Adipocyte (in vitro differentiated cells): ENCODE results near the gene PTDSS2.

Experiments used
- DNase-seq: peaks from one replicate; pipeline ENCODE4 v3.0.0-alpha.2; 2015; ENCODE audit warnings: low read depth
- H3K27me3 ChIP-seq: replicated peaks from 2 replicates; pipeline ENCODE4 v1.7.0; 2013; ENCODE audit warnings: mild to moderate bottlenecking, low read length, moderate library complexity; ENCODE audit not compliant: control insufficient read depth, insufficient read depth
- H3K36me3 ChIP-seq: 2 replicates; pipeline ENCODE4 v1.7.0; 2013; ENCODE audit warnings: low read length, mild to moderate bottlenecking, moderate library complexity; ENCODE audit not compliant: control insufficient read depth, insufficient read depth, severe bottlenecking
- H3K4me1 ChIP-seq: 2 replicates; pipeline ENCODE4 v1.7.0; 2013; ENCODE audit warnings: mild to moderate bottlenecking, low read length, moderate library complexity; ENCODE audit not compliant: control insufficient read depth, insufficient read depth
- H3K4me3 ChIP-seq: 2 replicates; pipeline ENCODE4 v1.7.0; 2013; ENCODE audit warnings: mild to moderate bottlenecking, low read length, moderate library complexity
- H3K9ac ChIP-seq: 2 replicates; pipeline ENCODE4 v1.7.0; 2013; ENCODE audit warnings: mild to moderate bottlenecking, low read length, moderate library complexity
- H3K9me3 ChIP-seq: 2 replicates; pipeline ENCODE4 v1.7.0; 2013; ENCODE audit warnings: mild to moderate bottlenecking, low read length, moderate library complexity; ENCODE audit not compliant: control insufficient read depth

The PTDSS2 gene

GRCh38 chr11:491358-491757, 41.3 kb downstream of the PTDSS2 start:
- DNase-seq: no peak
- Histone ChIP-seq H3K36me3 (peaks cover 28% of the 10 kb centered on the region), H3K4me3 (no peak overlapping the region), H3K27me3 (no peaks in the 10 kb centered on the region), H3K4me1 (no peaks in the 10 kb centered on the region), H3K9me3 (no peaks in the 10 kb centered on the region), H3K9ac (no peak overlapping the region)

DNA sequence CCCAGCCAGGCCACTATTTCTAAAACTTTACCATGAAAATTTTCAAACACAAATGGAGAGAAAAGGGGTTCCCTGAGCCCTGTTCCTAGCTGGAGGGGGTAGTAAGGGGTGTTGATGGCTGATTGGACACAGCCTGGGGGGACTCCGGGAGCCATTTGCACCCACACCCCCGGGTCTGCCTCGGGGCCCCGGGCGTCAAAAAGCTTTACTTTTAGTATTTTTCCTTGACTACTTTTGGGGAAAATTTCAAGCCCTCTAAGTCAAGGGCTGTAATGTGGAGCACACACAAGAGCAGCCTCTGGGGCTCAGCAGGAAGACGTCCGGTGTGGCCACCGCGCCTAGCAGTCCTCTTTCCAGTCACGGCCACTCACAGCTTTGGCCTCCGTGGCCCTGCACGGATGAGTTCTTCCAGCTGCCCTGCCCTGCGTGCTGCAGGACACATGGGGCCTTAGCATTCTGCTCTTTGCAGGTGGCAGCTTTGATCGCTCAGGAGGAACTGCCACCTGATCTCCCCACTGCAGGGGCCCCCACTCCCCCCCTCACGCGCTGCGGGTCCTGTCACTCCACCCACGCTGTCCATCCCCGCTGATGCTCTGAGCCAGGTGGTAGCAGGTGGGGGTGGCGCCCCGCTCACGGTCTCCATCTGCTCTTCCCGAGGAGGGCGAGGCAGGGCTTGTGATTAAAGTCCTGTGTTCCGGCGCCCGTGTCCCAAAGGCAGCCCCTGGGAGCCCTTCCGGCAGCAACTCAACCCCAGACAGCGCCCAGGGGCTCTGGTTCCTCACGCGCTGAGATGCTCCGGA, 42.5 kb downstream of the PTDSS2 start:
- no peak for DNase-seq
- Histone ChIP-seq H3K27me3 (no peaks in the 10 kb centered on the region), H3K4me1 (no peaks in the 10 kb centered on the region), H3K9me3 (no peaks in the 10 kb centered on the region), H3K36me3 (peaks cover 40% of the 10 kb centered on the region), H3K9ac (no peak overlapping the region), H3K4me3 (no peak overlapping the region)

GRCh38 chr11:494761-495536, 44.9 kb downstream of the PTDSS2 start:
- peaks cover 60% of the 10 kb centered on the region for H3K36me3 ChIP-seq

GRCh38 chr11:495537-495931, 45.5 kb downstream of the PTDSS2 start:
- Histone ChIP-seq H3K27me3 (no peaks in the 10 kb centered on the region), H3K36me3 (peaks cover 64% of the 10 kb centered on the region), H3K9ac (no peak overlapping the region), H3K4me1 (no peaks in the 10 kb centered on the region), H3K4me3 (no peak overlapping the region), H3K9me3 (no peaks in the 10 kb centered on the region)
- DNase-seq: no peak

More at GRCh38 chr11:494761-495536, 44.9 kb downstream of the PTDSS2 start:
- Histone ChIP-seq H3K9ac (no peak overlapping the region), H3K9me3 (no peaks in the 10 kb centered on the region), H3K4me1 (no peaks in the 10 kb centered on the region), H3K27me3 (no peaks in the 10 kb centered on the region), H3K4me3 (no peak overlapping the region)
- no peak for DNase-seq

DNA sequence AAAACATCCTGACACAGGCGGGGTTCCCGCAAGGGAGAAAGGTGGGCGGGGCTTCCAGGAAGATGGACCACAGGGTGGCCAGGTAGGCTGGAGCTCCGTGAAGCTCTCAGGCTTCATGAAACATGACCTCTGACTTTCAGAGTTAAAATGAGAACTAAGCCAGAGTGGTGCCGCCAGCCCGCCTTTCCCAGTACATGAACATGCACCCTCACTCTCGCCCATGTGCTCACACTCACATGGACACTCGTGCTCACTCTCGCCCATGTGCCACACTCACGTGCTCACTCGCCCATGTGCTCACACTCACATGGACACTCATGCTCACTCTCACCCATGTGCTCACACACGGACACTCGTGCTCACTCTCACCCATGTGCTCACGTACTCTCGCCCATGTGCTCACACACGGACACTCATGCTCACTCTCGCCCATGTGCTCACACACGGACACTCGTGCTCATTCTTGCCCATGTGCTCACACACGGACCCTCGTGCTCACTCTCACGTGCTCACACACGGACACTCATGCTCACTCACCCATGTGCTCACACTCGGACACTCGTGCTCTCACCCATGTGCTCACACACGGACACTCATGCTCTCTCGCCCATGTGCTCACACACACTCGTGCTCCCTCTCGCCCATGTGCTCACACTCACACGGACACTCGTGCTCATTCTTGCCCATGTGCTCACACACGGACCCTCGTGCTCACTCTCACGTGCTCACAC, 46.9 kb downstream of the PTDSS2 start:
- peaks cover 76% of the 10 kb centered on the region for H3K36me3 ChIP-seq
- H3K9me3 ChIP-seq: no peaks in the 10 kb centered on the region
- no peak overlapping the region for H3K9ac ChIP-seq
- no peak overlapping the region for H3K4me3 ChIP-seq
- DNase-seq: no peak
- no peaks in the 10 kb centered on the region for H3K4me1 ChIP-seq
- no peaks in the 10 kb centered on the region for H3K27me3 ChIP-seq

DNA sequence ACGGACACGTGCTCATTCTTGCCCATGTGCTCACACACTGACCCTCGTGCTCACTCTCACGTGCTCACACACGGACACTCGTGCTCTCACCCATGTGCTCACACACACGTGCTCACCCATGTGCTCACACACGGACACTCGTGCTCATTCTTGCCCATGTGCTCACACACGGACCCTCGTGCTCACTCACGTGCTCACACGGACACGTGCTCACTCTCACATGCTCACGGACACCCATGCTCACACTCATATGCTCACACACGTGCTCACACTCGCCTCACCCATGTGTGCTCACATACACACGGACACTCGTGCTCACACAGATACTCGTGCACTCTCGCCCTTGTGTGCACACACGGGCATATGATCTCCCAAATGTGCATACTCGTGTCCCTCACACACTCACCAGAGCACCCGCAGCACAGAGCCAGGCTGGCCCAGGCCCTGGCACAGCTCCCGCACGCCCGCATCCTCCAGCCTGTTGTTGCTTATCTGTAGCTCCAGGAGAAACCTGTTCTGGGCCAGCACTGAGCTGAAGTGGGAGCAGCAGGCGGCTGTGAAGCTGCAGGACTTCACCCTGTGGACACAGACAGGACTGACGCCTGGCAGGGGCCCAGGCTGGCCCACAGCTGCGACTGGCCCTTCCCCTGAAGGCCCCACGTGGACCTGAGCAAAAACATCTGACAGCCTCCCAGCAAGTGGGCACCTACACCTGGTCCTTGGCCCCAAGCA, 47.7 kb downstream of the PTDSS2 start:
- Histone ChIP-seq H3K36me3 (peaks cover 76% of the 10 kb centered on the region), H3K4me3 (no peak overlapping the region), H3K4me1 (peaks cover 7% of the 10 kb centered on the region), H3K9ac (no peak overlapping the region), H3K9me3 (no peaks in the 10 kb centered on the region), H3K27me3 (no peaks in the 10 kb centered on the region)
- DNase-seq: no peak

DNA sequence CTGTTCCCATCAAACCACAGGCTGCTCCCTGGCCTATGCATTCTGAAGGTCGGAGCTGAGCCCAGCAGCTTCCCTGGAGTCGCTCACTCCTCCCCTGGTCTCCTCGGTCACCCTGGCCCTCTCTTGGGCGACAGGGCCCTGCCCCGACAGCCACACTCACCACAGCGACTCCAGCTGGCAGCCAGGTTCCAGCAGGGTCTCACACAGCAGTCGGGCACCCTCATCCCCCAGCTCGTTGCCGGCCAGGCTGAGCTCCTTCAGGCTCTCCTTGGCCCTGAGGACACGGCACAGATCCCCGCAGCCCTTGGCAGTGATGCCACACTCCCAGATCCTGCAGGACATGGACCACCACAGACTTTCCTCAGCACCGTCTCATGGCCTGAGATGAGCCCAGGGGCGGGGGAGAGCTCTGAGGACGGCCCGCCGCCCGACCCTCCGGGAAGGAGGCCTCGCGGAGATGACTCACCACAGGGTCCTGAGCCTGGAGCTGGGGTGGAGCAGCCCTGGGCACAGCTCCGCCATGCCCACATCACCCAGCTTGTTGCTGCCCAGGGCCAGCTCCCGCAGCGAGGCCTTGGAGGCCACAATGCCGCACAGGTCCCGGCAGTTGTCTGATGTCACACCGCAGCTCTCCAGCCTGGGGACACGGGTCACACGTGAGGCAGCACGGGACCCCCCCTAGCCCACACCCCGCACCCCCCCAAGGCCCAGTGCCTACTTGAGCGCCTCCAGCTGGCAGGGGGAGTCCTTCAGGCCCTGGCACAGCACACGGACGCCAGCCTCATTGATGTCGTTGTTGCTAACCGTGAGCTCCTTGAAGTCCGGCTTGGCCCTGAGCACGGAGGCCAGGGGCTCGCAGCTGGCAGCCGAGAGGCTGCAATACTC, 48.5 kb downstream of the PTDSS2 start:
- H3K4me3 ChIP-seq: no peak overlapping the region
- H3K4me1 ChIP-seq: peaks cover 12% of the 10 kb centered on the region
- H3K27me3 ChIP-seq: no peaks in the 10 kb centered on the region
- DNase-seq: no peak
- H3K36me3 ChIP-seq: peaks cover 74% of the 10 kb centered on the region
- H3K9ac ChIP-seq: no peak overlapping the region
- no peaks in the 10 kb centered on the region for H3K9me3 ChIP-seq

DNA sequence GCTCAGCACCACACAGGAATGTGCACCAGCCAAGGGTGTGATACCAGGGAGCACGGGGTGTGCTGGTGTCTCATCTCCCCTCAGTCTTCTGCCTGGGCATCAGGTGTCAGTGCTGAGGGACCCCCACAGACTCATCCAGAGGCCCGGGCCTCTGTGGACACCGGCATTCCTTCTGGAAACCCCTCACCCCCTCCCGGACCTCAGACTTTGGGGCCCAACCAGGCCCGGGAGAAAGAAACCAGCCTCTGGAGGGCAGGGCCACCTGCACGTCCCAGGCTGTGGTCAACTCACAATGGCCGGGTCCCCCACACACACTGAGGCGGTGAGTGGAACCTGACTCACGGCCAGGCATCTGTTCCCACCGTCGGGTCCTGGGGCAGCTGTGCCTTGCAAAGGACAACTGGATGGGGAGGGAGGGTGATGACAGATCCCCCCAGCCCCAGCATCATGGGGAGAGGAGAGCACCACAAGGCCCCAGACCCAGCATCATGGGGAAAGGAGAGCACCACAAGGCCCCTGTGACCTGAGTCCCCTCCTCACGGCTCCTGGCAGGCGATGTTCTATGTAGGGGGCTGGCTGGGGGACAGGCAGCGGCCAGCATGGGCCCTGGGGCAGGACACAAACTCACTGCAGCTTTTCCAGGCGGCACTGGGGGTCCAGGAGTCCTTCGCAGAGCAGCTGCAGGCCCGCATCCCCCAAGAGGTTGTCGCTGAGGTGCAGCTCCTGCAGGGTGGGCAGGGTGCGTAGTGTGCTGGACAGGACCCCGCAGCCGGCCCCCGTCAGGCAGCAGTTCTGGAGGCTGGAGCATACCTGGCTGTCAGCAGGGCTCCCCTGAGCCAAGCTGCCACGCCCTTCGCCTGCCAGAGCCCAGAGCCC, 49.4 kb downstream of the PTDSS2 start:
- Histone ChIP-seq H3K36me3 (peaks cover 67% of the 10 kb centered on the region), H3K4me1 (peaks cover 17% of the 10 kb centered on the region), H3K9ac (no peak overlapping the region), H3K27me3 (no peaks in the 10 kb centered on the region), H3K4me3 (no peak overlapping the region), H3K9me3 (no peaks in the 10 kb centered on the region)
- DNase-seq: no peak

DNA sequence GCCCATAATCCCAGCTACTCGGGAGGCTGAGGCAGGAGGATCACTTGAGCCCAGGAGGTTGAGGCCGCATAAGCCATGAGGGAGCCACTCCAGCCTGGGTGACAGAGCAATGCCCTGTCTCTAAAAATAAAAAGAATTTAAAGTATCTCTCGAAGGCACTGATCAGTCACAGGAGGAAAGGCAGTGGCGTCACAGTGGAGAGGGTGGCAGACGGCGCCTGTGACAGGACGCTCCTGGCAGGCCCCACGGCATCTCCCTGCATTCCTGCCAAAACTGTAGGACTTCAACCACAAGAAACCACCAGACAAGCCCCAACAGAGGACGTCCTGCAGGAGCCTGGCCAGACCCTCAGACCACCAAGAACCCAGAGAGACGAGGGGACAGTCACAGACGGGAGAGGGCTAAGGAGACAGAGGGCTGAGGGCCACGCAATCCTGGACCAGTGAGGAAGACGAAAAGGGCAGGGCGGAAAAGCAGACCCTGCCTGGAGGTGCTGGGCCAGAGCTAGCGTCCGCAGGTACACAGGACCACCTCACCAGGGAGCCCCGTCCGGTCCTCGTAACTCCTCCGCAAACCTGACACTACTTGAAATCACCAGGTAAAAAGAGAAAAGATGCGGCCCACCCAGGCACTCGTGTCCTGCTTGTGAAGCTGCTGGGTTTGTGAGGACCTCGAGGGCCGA, 51.1 kb downstream of the PTDSS2 start:
- no peak for DNase-seq
- Histone ChIP-seq H3K9ac (no peak overlapping the region), H3K4me3 (no peak overlapping the region), H3K36me3 (peaks cover 53% of the 10 kb centered on the region), H3K9me3 (no peaks in the 10 kb centered on the region), H3K4me1 (peaks cover 29% of the 10 kb centered on the region), H3K27me3 (no peaks in the 10 kb centered on the region)
